ENCODE results near the gene ODAPH. TPM values are rescaled to one million over a fixed set of nuclear protein-coding genes. Genes with fewer than 3 reads are reported as not detected.

Gene ODAPH
- total RNA-seq, 1 experiment from 2014 or later, result not detected

Other genes with a start within 250 kb of the ODAPH start
- 23.1 and 32.3 TPM in 2 replicates for gene RCHY1, start 41.7 kb upstream of the ODAPH start, total RNA-seq (2014; rRNA removed; shearing (Covaris generic))
- gene THAP6, start 41.6 kb upstream of the ODAPH start, total RNA-seq (2014; rRNA removed; shearing (Covaris generic)), result 19.7 and 21.7 TPM in 2 replicates
- 1.1 and 2.2 TPM in 2 replicates for gene CDKL2, start 74.5 kb downstream of the ODAPH start, total RNA-seq (2014; rRNA removed; shearing (Covaris generic))
- gene G3BP2, start 117.3 kb downstream of the ODAPH start, total RNA-seq (2014; rRNA removed; shearing (Covaris generic)), result 93.2 and 112 TPM in 2 replicates
- 60.7 and 65.9 TPM in 2 replicates for gene USO1, start 168.5 kb downstream of the ODAPH start, total RNA-seq (2014; rRNA removed; shearing (Covaris generic))

All from NCI-H460 (cell line).